GM19193 (cell line): ENCODE measurements around the gene MECP2.
"Not testable (repeated sequence)": the region's sequence is repeated elsewhere in the genome, so short reads cannot be mapped to it uniquely, and the experiment has no call there.

Experiments used
- POLR2A ChIP-seq: IDR thresholded peaks from 4 replicates; pipeline ENCODE4 v1.6.1; 2011; ENCODE audit not compliant: insufficient read depth, insufficient read length; ENCODE audit errors: extremely low read depth

MECP2 gene

DNA sequence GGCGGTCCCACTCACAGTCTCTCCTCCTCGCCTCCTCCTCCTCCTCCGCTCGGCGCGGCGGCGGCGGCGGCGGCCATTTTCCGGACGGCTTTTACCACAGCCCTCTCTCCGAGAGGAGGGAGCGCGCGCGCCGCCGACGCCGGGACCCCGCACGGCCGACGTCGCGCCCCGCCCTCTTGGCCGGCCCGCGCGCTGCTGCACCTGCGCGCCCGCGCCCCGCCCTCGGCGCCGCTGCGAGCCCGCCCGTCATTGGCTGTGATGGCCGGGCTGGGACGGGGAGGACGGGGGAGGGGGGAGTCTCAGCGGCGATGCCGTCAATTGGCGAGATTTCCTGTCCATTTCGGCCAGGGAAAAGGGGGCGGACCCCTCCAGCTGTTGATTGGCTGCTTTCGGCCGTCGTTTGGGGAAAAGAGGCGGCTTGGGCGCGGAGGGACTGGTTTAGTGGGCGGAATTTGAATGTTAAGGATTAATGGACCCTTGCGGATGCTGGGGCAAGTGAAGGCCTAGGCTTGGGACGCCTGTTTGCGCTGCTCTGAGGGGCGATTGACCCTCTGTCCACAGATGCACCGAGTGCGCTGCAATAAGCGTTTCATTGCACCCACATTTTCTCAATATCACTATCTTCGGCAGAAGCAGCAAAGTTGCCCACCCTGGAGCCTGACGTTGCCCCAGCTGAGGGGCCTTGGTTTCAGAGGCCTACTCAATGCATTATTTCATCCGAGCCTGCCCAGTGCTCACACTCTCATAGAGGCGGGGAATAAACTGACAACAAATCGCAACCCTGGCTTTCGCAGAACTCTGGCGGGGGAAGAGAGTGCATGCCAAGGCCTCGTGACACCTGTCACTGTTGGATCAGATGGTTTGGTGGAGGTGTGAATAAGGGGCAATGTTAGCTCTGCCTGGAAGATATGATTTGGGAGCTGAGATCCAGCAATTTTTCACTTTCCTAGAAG is at the start of gene MECP2:
MECP2 (minus strand) TSS at position 129 of the 953 bp plus-strand sequence.
- TF ChIP-seq POLR2A = peak; percentile 38

DNA sequence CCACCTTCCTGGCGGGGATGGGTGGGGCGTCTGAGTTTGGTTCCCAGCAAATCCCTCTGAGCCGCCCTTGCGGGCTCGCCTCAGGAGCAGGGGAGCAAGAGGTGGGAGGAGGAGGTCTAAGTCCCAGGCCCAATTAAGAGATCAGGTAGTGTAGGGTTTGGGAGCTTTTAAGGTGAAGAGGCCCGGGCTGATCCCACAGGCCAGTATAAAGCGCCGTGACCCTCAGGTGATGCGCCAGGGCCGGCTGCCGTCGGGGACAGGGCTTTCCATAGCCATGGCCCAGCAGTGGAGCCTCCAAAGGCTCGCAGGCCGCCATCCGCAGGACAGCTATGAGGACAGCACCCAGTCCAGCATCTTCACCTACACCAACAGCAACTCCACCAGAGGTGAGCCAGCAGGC is 46.5 kb upstream of the MECP2 start, which contains the start of gene OPN1LW:
OPN1LW (plus strand) TSS at position 234 of the 400 bp plus-strand sequence; CDS start at position 275, 41 bp downstream.
- TF ChIP-seq POLR2A = not testable (repeated sequence)

- no peak for TF ChIP-seq POLR2A
Measured at GRCh38 chrX:154142950-154143745, 45.6 kb upstream of the MECP2 start.

DNA sequence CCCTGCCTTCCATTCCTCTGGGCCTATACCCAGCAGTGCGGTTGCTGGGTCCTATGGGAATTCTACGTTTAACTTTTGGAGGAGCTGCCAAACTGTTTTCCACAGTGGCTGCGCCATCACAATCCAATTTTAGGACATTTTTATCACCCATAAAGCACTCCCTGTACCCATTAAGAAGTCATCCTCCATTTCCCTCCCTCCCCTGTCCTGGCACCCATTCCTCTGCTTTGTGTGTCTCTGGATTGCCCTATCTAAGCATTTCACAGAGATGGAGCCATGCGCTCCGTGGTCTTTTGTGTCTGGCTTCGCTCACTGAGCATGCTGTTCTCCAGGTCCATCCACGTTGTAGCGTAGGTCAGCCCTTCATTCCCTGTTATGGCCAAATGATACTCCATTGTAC is 44.9 kb upstream of the MECP2 start:
- TF ChIP-seq POLR2A = no peak

- TF ChIP-seq POLR2A = no peak
Measured at GRCh38 chrX:154140742-154141141, 43.2 kb upstream of the MECP2 start.

- TF ChIP-seq POLR2A = no peak
Measured at GRCh38 chrX:154140206-154140605, 42.7 kb upstream of the MECP2 start.

GRCh38 chrX:154138857-154139256 is 41.3 kb upstream of the MECP2 start:
- TF ChIP-seq POLR2A = no peak

- TF ChIP-seq POLR2A = no peak
Measured at GRCh38 chrX:154136627-154137161, 39.2 kb upstream of the MECP2 start.

DNA sequence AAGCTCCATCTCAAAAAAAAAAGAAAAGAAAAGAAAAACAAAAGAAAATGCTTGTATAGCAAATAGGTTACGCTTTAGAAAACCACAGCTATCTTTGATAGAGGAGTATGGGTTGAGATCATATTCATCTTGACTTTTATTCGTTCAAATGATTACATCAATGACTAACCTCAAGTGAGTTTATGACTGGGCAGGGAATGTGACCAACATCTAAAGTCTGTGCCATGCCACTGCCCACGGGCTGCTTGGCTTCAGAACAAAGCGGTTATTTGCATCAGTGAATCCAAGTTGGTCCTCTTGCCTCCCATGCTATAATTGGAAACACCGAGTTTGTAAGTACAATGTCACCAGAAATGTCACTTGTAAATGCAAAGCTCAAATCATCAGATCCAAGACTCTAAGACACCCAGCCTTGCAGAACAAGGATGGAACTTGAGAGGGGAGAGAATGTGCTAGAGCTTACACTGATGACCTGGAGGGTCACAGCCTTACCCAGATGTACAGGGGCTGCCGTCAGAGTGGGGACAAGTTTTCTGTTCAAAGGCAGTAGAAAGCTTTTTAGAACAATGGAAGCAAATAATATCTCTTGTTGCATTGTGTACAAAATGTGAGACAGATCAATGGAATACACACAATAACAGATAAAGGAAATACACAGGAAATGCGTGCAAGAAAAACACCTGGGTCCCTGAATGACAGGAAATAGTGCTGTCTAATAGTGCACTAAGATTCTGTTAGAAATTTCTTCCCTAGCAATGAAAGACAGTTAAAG is 38.1 kb upstream of the MECP2 start:
- TF ChIP-seq POLR2A = no peak

DNA sequence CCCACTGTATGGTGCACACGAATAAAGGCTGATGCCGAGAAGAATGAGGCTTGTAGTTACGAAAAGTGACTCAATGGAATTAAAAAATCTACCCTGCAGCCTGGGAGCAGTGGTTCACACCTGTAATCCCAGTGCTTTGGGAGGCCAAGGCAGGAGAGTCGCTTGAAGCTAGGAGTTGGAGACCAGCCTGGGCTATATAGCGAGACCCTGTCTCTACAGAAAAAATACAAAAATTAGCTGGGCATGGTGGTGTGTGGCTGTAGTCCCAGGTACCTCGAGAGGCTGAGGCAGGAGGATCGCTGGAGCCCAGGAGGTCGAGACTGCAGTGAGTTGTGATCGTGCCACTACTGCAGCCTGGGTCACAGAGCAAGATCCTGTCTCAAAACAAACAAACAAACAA is 34.8 kb upstream of the MECP2 start:
- TF ChIP-seq POLR2A = no peak

DNA sequence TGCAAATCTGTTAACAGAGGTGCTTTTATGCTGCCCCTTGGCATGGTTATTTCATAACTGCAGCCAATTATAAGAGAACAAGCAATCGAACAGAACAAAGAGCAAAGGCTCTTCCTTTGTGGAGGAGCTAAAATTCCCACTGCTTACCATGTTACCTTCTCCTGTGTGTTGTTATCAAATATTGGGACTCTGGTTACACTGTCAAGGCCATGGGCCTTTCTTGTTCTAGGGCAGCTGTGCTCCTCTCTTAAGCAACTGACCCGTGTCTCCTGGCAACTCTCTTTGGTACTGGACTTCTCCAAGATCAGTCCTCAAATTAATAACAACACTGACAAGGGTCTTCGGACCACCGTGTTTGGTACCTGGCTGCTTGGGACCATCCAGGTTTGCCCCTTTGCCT is 34.4 kb upstream of the MECP2 start:
- TF ChIP-seq POLR2A = no peak

GRCh38 chrX:154126101-154126500 is 28.6 kb upstream of the MECP2 start:
- TF ChIP-seq POLR2A = no peak

GRCh38 chrX:154125391-154126040 is 28.0 kb upstream of the MECP2 start:
- no peak for TF ChIP-seq POLR2A
